Measurements from ENCODE around the gene SPIC.

- TF ChIP-seq CTCF (IDR thresholded peaks at IDR 0.05; ENCODE audit: low read depth, low read length) (no peak), EZH2phosphoT487 (IDR thresholded peaks at IDR 0.05; ENCODE audit: low read depth) (no peak)
Measured at GRCh38 chr12:101430456-101430855, 44.7 kb upstream of the SPIC start.

Measured in OCI-LY3 (cell line).